Ectodermal cell (in vitro differentiated cells): ENCODE measurements around the gene NDUFS5.
A peak's percentile ranks its signal among the peaks of the same experiment; 100 is the strongest.
"Not testable (repeated sequence)": the region's sequence is repeated elsewhere in the genome, so short reads cannot be mapped to it uniquely, and the experiment has no call there.

Experiments used
- H3K27ac ChIP-seq: 2 replicates; pipeline ENCODE4 v1.7.0; 2013; ENCODE audit warnings: mild to moderate bottlenecking, low read depth, low read length; ENCODE audit not compliant: insufficient read depth, poor library complexity, severe bottlenecking
- H3K27me3 ChIP-seq: 2 replicates; pipeline ENCODE4 v1.7.0; 2013; ENCODE audit warnings: mild to moderate bottlenecking, low read length; ENCODE audit not compliant: insufficient read depth, control insufficient read depth, poor library complexity, severe bottlenecking
- H3K36me3 ChIP-seq: one replicate; pipeline ENCODE4 v1.7.0; 2013; ENCODE audit warnings: low read length; ENCODE audit not compliant: control insufficient read depth, insufficient read depth
- H3K4me1 ChIP-seq: one replicate; pipeline ENCODE4 v1.7.0; 2013; ENCODE audit warnings: low read length; ENCODE audit not compliant: control insufficient read depth, insufficient read depth
- H3K4me3 ChIP-seq: 2 replicates; pipeline ENCODE4 v1.7.0; 2013; ENCODE audit warnings: low read depth, low read length, control low read depth; ENCODE audit not compliant: insufficient read depth
- H3K9me3 ChIP-seq: 2 replicates; pipeline ENCODE4 v1.7.0; 2013; ENCODE audit warnings: mild to moderate bottlenecking, low read length, moderate library complexity; ENCODE audit not compliant: control insufficient read depth
- WGBS, 2 experiments: methylation state at CpG; one replicate each; pipeline ENCODE4 v1.1.7; 2013; ENCODE audit warnings: missing lambda C conversion rate in 2 of 2; 5-methylcytosine and 5-hydroxymethylcytosine counted together

Gene NDUFS5

DNA sequence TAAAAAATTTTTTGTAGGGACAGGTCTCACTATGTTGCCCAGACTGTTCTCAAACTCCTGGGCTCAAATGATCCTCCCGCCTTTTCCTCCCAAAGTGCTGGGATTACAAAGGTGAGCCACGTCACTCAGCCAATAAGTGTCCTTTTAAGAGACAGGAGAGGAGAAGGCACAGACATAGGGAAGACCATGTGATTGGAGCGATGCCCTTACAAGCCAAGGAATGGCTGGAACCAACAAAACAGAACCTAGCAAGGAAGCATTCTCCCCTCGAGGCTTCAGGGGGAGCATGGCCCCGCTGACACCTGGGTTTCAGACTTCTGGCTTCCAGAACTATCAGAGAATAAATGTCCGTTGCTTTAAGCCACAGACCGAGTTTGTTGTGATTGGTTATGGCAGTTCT lies 37.0 kb downstream of the NDUFS5 start:
- H3K9me3 ChIP-seq = no peaks in the 10 kb centered on the region
- H3K27me3 ChIP-seq = no peaks in the 10 kb centered on the region
- H3K27ac ChIP-seq = no peak overlapping the region
- H3K4me1 ChIP-seq = no peaks in the 10 kb centered on the region
- H3K36me3 ChIP-seq = no peaks in the 10 kb centered on the region
- 74 to 81% methylated on average over 6 to 7 of the region's 7 CpGs for WGBS, 2 experiments
- H3K4me3 ChIP-seq = no peak overlapping the region

GRCh38 chr1:39063775-39064174 lies 37.6 kb downstream of the NDUFS5 start:
- Histone ChIP-seq H3K4me1 (no peaks in the 10 kb centered on the region), H3K4me3 (no peak overlapping the region), H3K27me3 (no peaks in the 10 kb centered on the region), H3K27ac (no peak overlapping the region), H3K36me3 (no peaks in the 10 kb centered on the region), H3K9me3 (no peaks in the 10 kb centered on the region)
- WGBS, 2 experiments = 94 to 99% methylated on average over 5 to 6 of the region's 6 CpGs

GRCh38 chr1:39065542-39065941 lies 39.4 kb downstream of the NDUFS5 start:
- 91 to 94% methylated on average over 2 of the region's 3 CpGs for WGBS, 2 experiments
- no peaks in the 10 kb centered on the region for H3K27me3 ChIP-seq
- H3K4me3 ChIP-seq = no peak overlapping the region
- H3K9me3 ChIP-seq = no peaks in the 10 kb centered on the region
- H3K4me1 ChIP-seq = no peaks in the 10 kb centered on the region
- no peak overlapping the region for H3K27ac ChIP-seq
- H3K36me3 ChIP-seq = no peaks in the 10 kb centered on the region

- H3K4me1 ChIP-seq, H3K4me3 ChIP-seq, H3K36me3 ChIP-seq, H3K27ac ChIP-seq, H3K9me3 ChIP-seq, H3K27me3 ChIP-seq: not testable (repeated sequence)
- WGBS, 2 experiments = 92 to 96% methylated on average over 7 of the region's 7 CpGs
Measured at GRCh38 chr1:39068227-39068626, 42.1 kb downstream of the NDUFS5 start.

DNA sequence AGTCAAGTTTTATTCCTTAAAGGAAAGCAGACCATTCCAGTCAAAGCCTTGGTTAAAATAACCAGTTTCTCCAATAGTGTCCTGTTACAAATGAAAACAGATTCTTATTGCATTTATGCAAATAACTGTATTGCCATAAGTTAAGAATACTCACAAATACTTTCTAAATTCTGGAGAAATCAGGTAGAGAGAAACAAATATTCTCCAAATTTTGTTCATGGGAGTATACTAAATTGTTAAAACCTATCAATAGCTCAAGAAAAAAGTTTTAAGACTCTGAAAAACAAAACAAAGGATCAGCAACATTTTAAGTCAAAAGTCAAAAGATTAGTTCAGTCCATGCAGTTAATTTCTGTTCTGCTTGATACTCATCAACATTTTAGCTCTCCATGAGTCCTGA lies 45.4 kb downstream of the NDUFS5 start:
- not testable (repeated sequence) for H3K27me3 ChIP-seq, H3K27ac ChIP-seq, H3K4me1 ChIP-seq, H3K9me3 ChIP-seq, H3K4me3 ChIP-seq, H3K36me3 ChIP-seq

DNA sequence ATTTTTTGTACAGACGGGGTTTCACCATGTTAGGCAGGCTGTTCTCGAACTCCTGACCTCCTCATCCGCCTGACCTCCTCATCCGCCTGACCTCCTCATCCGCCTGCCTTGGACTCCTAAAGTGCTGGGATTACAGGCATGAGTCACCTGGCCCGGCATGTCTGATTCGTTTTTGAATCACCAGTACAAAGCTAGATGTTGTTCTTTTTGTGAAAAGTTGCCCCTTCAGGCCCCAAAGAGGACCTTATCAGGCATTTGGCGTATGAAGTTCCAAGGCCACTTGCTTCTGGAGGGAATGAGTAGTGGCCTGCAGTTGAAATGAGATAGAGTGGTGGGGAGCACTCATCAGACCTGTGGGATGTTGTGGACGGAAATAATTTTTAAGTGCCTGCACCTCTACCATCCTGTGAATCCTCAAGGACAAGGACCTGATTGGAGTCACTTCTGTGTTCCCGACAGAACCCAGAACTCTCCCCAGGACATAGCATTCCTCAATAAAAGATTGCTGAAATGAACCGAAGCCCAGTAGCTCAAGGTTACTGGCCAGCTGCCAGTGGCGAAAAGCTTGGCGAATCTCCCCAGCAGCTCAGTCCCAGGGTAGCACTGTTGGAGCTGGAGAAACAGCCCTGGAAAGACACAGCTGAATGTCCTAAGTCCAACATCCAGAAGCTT lies 50.1 kb downstream of the NDUFS5 start:
- Histone ChIP-seq H3K27me3 (peaks cover 3% of the 10 kb centered on the region), H3K27ac (no peak overlapping the region), H3K9me3 (no peaks in the 10 kb centered on the region), H3K36me3 (no peaks in the 10 kb centered on the region), H3K4me1 (no peaks in the 10 kb centered on the region), H3K4me3 (no peak overlapping the region)
- 90 to 94% methylated on average over 13 of the region's 13 CpGs for WGBS, 2 experiments

DNA sequence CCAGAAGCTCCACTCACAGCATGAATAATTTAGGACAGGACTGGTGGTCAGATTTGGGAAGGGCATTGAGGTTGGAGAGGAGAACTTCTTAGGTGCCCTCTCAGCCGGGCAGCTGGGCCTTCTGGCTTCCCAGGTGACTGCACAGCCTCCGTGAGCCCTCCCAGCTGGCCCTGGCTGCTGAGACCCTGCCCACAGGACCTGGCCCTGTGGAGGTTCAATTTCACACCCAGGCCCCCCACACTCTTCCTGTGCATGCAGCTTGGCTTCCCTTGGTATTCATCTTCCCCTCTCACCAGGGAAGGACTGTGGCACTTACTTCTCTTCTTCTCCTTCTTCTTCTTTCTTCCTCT lies 50.6 kb downstream of the NDUFS5 start:
- Histone ChIP-seq H3K9me3 (no peaks in the 10 kb centered on the region), H3K4me3 (no peak overlapping the region), H3K4me1 (no peaks in the 10 kb centered on the region), H3K27ac (no peak overlapping the region), H3K27me3 (peaks cover 3% of the 10 kb centered on the region), H3K36me3 (no peaks in the 10 kb centered on the region)
- 90 to 96% methylated on average over 2 of the region's 2 CpGs for WGBS, 2 experiments

GRCh38 chr1:39080269-39080826 lies 54.2 kb downstream of the NDUFS5 start:
- no peaks in the 10 kb centered on the region for H3K9me3 ChIP-seq
- peaks cover 9% of the 10 kb centered on the region for H3K4me1 ChIP-seq
- no peaks in the 10 kb centered on the region for H3K36me3 ChIP-seq
- peak overlapping the region; percentile 55 for H3K4me3 ChIP-seq
- WGBS, 2 experiments = 72 to 73% methylated on average over 12 of the region's 12 CpGs
- H3K27ac ChIP-seq = no peak overlapping the region
- peaks cover 16% of the 10 kb centered on the region for H3K27me3 ChIP-seq

GRCh38 chr1:39080831-39081270 lies 54.7 kb downstream of the NDUFS5 start:
- no peaks in the 10 kb centered on the region for H3K9me3 ChIP-seq
- peaks cover 9% of the 10 kb centered on the region for H3K4me1 ChIP-seq
- H3K4me3 ChIP-seq = peak overlapping the region; percentile 55
- H3K36me3 ChIP-seq = no peaks in the 10 kb centered on the region
- 2% methylated on average over 29 to 35 of the region's 35 CpGs for WGBS, 2 experiments
- no peak overlapping the region for H3K27ac ChIP-seq
- peaks cover 16% of the 10 kb centered on the region for H3K27me3 ChIP-seq

GRCh38 chr1:39081271-39082009 lies 55.3 kb downstream of the NDUFS5 start:
- H3K27ac ChIP-seq = no peak overlapping the region
- peaks cover 16% of the 10 kb centered on the region for H3K27me3 ChIP-seq
- H3K36me3 ChIP-seq = no peaks in the 10 kb centered on the region
- peak overlapping the region; percentile 55 for H3K4me3 ChIP-seq
- peaks cover 9% of the 10 kb centered on the region for H3K4me1 ChIP-seq
- WGBS, 2 experiments = 0% methylated on average over 105 of the region's 105 CpGs
- H3K9me3 ChIP-seq = no peaks in the 10 kb centered on the region
